Measurements from ENCODE around the gene SYT8.

- TF ChIP-seq CTCF (IDR thresholded peaks at IDR 0.05) = no peak
- TF ChIP-seq POLR2A (IDR thresholded peaks at IDR 0.05) = no peak
Measured at GRCh38 chr11:1867381-1867780, 32.6 kb downstream of the SYT8 start.
